Stomach (tissue), 4 donors: ENCODE results near the gene CNDP2.
"Not testable (repeated sequence)": the region's sequence is repeated elsewhere in the genome, so short reads cannot be mapped to it uniquely, and the experiment has no call there.

Source experiments
- POLR2A ChIP-seq, 4 donors: fragments of 450-650 bp; IDR thresholded peaks; one replicate each; pipeline ENCODE4 v1.6.1; 2016; ENCODE audit warnings: antibody characterized with exemption in 4 of 4, control low read depth in 2 of 4, mild to moderate bottlenecking in 1 of 4, moderate library complexity in 1 of 4
- TF ChIP-seq, protein P1 (sequence below), 7 experiments: fragments of 450-650 bp in 4 of 7; fragments of 200-600 bp in 3 of 7; sonication (generic) in 3 of 7; IDR thresholded peaks; one replicate each; pipeline ENCODE4 v1.5.1; 2016 to 2019; ENCODE audit warnings: antibody characterized with exemption in 7 of 7, control low read depth in 2 of 7, mild to moderate bottlenecking in 1 of 7

DNA sequence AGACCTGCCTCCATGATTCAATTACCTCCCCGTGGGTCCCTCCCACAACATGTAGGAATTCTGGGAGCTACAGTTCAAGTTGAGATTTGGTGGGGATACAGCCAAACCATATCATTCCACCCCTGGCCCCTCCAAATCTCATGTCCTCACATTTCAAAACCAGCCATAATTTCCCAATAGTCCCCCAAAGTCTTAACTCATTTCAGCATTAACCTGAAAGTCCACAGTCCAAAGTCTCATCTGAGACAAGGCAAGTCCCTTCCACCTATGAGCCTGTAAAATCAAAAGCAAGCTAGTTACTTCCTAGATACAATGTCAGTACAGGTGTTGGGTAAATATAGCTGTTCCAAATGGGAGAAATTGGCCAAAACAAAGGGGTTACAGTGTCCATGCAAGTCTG lies 69.0 kb downstream of the CNDP2 start:
- not testable (repeated sequence) for TF ChIP-seq POLR2A (IDR thresholded peaks at IDR 0.05)
- TF ChIP-seq, protein P1, sequence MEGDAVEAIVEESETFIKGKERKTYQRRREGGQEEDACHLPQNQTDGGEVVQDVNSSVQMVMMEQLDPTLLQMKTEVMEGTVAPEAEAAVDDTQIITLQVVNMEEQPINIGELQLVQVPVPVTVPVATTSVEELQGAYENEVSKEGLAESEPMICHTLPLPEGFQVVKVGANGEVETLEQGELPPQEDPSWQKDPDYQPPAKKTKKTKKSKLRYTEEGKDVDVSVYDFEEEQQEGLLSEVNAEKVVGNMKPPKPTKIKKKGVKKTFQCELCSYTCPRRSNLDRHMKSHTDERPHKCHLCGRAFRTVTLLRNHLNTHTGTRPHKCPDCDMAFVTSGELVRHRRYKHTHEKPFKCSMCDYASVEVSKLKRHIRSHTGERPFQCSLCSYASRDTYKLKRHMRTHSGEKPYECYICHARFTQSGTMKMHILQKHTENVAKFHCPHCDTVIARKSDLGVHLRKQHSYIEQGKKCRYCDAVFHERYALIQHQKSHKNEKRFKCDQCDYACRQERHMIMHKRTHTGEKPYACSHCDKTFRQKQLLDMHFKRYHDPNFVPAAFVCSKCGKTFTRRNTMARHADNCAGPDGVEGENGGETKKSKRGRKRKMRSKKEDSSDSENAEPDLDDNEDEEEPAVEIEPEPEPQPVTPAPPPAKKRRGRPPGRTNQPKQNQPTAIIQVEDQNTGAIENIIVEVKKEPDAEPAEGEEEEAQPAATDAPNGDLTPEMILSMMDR (IDR thresholded peaks at IDR 0.05) = not testable (repeated sequence)
